Fibroblast of lung (primary cell): ENCODE results near the gene CLCF1. TPM values are rescaled to one million over a fixed set of nuclear protein-coding genes. Genes with fewer than 3 reads are reported as not detected.

Experiments used
- DNase-seq, 2 donors: peaks; one replicate each; pipeline versions ENCODE4 v3.0.0 to v3.0.0-alpha.2; 2010; ENCODE audit warnings: low read depth in 2 of 2
- H2AFZ ChIP-seq: 2 replicates; pipeline ENCODE4 v1.5.1; 2012; ENCODE audit warnings: low read length, control low read depth, inconsistent platforms
- H3K27ac ChIP-seq: 2 replicates; pipeline ENCODE4 v1.5.1; 2011; ENCODE audit warnings: low read length, control low read depth; ENCODE audit not compliant: insufficient read depth
- H3K27me3 ChIP-seq: 2 replicates; pipeline ENCODE4 v1.5.1; 2011; ENCODE audit warnings: mild to moderate bottlenecking, low read length; ENCODE audit not compliant: control insufficient read depth, insufficient read depth
- H3K36me3 ChIP-seq: 2 replicates; pipeline ENCODE4 v1.5.1; 2011; ENCODE audit warnings: low read length; ENCODE audit not compliant: control insufficient read depth, insufficient read depth
- H3K4me1 ChIP-seq: 2 replicates; pipeline ENCODE4 v1.5.1; 2011; ENCODE audit warnings: low read length; ENCODE audit not compliant: control insufficient read depth, insufficient read depth; ENCODE audit errors: extremely low read depth
- H3K4me2 ChIP-seq: 2 replicates; pipeline ENCODE4 v1.5.1; 2011; ENCODE audit warnings: low read length, control low read depth; ENCODE audit not compliant: insufficient read depth; ENCODE audit errors: extremely low read depth
- H3K4me3 ChIP-seq, 4 experiments: fragments of 200-600 bp in 1 of 4; sonication (generic) in 1 of 4; replicated peaks in 1 of 4; 2 replicates each; pipeline ENCODE4 v1.5.1; 2011 to 2016; ENCODE audit warnings: low read length in 4 of 4, low read depth in 3 of 4, mild to moderate bottlenecking in 3 of 4, control low read depth in 2 of 4, inconsistent platforms in 1 of 4, mixed read lengths in 1 of 4; ENCODE audit not compliant: insufficient read depth in 1 of 4; ENCODE audit errors: control extremely low read depth in 1 of 4
- H3K79me2 ChIP-seq: 2 replicates; pipeline ENCODE4 v1.5.1; 2012; ENCODE audit warnings: mild to moderate bottlenecking, low read length, inconsistent platforms; ENCODE audit not compliant: control insufficient read depth, insufficient read depth
- H3K9ac ChIP-seq: 2 replicates; pipeline ENCODE4 v1.5.1; 2011; ENCODE audit warnings: mild to moderate bottlenecking, low read length, control low read depth; ENCODE audit not compliant: insufficient read depth
- H3K9me3 ChIP-seq: 2 replicates; pipeline ENCODE4 v1.5.1; 2012; ENCODE audit warnings: low read depth, low read length; ENCODE audit not compliant: control insufficient read depth, insufficient read depth
- H4K20me1 ChIP-seq: 2 replicates; pipeline ENCODE4 v1.5.1; 2011; ENCODE audit warnings: low read length; ENCODE audit not compliant: control insufficient read depth, insufficient read depth; ENCODE audit errors: extremely low read depth
- EZH2 ChIP-seq: IDR thresholded peaks from 2 replicates; pipeline ENCODE4 v1.5.1; 2012; ENCODE audit warnings: low read length, control low read depth, mild to moderate bottlenecking; ENCODE audit errors: missing control alignments
- polyA plus RNA-seq, 2 donors: library from polyadenylated mRNA; depleted of rRNA in 1 of 2; stranded (reverse) in 1 of 2; unstranded in 1 of 2; fragments of >200 nt; gene quantifications; 2 replicates each; pipeline ENCODE4 v1.2.1, GENCODE V29; 2011 to 2012; ENCODE audit warnings: missing spikeins in 1 of 2
- total RNA-seq: library from RNA; depleted of rRNA; stranded (reverse); fragments of >200 nt; gene quantifications from 2 replicates; pipeline ENCODE4 v1.2.1, GENCODE V29; 2014
- TF ChIP-seq, protein P1 (sequence below), 2 donors: IDR thresholded peaks in 1 of 2; conservative IDR thresholded peaks in 1 of 2; 1 replicate in 1 of 2; 2 replicates in 1 of 2; pipeline ENCODE4 v1.5.1; 2011 to 2012; ENCODE audit warnings: low read length in 2 of 2, control low read depth in 1 of 2, inconsistent platforms in 1 of 2, low read depth in 1 of 2, mild to moderate bottlenecking in 1 of 2

The CLCF1 gene
- total and polyA plus RNA-seq, 2 donors (not counting 1 experiment from before 2014, with no cell fraction given): 2.3 to 6.0 TPM

DNA sequence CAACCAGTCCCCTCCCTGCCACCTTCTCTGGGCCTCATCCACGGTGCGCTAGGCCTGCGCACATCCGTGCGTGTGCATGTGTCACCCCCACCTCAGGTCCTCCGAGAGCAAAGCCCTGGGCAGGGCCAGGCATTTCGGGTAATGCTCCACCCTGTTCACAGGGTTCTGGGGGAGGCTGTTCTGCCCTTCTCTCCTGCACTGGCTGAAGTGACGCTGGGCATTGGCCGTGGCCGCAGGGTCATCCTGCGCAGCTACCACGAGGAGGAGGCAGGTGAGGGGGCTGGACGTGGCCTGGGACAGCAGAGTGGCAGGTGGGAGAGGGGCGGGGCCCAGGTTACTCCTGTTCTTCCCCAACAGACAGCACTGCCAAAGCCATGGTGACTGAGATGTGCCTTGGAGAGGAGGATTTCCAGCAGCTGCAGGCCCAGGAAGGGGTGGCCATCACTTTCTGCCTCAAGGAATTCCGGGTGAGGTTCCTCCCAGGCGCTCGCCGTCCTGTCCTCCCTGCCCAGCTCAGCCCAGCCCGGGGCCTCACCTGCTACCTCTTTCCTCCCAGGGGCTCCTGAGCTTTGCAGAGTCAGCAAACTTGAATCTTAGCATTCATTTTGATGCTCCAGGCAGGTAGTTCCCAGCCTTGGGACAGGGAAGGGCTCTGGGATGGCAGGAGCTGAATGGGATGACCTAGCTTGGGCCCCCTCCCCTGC, 22.3 kb upstream of the CLCF1 start:
- Histone ChIP-seq H3K27me3 (no peaks in the 10 kb centered on the region), H3K4me1 (peaks cover 6% of the 10 kb centered on the region), H3K36me3 (peaks cover 21% of the 10 kb centered on the region), H3K4me2 (no peak overlapping the region), H3K27ac (no peak overlapping the region), H3K9ac (no peak overlapping the region), H3K4me3 (no peak overlapping the region), H2AFZ (no peak overlapping the region), H3K79me2 (peaks cover 22% of the 10 kb centered on the region), H4K20me1 (no peaks in the 10 kb centered on the region), H3K9me3 (no peaks in the 10 kb centered on the region)
- DNase-seq: no peak
- TF ChIP-seq, protein P1, sequence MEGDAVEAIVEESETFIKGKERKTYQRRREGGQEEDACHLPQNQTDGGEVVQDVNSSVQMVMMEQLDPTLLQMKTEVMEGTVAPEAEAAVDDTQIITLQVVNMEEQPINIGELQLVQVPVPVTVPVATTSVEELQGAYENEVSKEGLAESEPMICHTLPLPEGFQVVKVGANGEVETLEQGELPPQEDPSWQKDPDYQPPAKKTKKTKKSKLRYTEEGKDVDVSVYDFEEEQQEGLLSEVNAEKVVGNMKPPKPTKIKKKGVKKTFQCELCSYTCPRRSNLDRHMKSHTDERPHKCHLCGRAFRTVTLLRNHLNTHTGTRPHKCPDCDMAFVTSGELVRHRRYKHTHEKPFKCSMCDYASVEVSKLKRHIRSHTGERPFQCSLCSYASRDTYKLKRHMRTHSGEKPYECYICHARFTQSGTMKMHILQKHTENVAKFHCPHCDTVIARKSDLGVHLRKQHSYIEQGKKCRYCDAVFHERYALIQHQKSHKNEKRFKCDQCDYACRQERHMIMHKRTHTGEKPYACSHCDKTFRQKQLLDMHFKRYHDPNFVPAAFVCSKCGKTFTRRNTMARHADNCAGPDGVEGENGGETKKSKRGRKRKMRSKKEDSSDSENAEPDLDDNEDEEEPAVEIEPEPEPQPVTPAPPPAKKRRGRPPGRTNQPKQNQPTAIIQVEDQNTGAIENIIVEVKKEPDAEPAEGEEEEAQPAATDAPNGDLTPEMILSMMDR (conservative IDR thresholded peaks at IDR 0.05 in 1 of 2, IDR thresholded peaks at IDR 0.05 in 1 of 2; ENCODE audit: low read depth in 1 of 2, low read length in 2 of 2): no peak
- no peak for TF ChIP-seq EZH2

DNA sequence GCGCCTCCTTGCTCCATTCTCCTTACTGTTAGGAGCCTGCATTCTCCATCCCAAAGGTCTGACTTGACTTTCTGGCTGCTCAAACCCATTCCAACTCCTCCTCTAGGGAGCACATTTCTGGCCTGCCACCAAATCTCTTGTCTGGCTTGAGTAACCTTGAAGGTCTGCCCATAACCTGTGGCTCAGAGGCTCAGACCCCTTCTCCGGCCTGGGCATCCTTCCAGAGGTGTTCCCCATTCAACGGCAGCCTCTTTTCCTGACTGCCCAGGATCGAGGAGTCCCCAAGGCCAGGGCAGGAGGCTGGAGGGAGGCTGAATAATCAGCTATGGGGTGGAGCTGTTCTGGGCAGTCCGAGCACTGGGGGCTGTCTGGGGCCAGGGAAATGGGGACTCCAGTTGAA, 20.6 kb upstream of the CLCF1 start:
- DNase-seq: no peak
- H3K36me3 ChIP-seq: peaks cover 16% of the 10 kb centered on the region
- no peak overlapping the region for H3K9ac ChIP-seq
- no peaks in the 10 kb centered on the region for H3K27me3 ChIP-seq
- no peak for TF ChIP-seq EZH2
- TF ChIP-seq, protein P1 (conservative IDR thresholded peaks at IDR 0.05 in 1 of 2, IDR thresholded peaks at IDR 0.05 in 1 of 2; ENCODE audit: low read depth in 1 of 2, low read length in 2 of 2): no peak
- no peaks in the 10 kb centered on the region for H3K9me3 ChIP-seq
- no peaks in the 10 kb centered on the region for H3K4me1 ChIP-seq
- H3K4me2 ChIP-seq: no peak overlapping the region
- H3K79me2 ChIP-seq: peaks cover 7% of the 10 kb centered on the region
- H4K20me1 ChIP-seq: no peaks in the 10 kb centered on the region
- no peak overlapping the region for H3K27ac ChIP-seq
- no peak overlapping the region for H3K4me3 ChIP-seq
- H2AFZ ChIP-seq: no peak overlapping the region

DNA sequence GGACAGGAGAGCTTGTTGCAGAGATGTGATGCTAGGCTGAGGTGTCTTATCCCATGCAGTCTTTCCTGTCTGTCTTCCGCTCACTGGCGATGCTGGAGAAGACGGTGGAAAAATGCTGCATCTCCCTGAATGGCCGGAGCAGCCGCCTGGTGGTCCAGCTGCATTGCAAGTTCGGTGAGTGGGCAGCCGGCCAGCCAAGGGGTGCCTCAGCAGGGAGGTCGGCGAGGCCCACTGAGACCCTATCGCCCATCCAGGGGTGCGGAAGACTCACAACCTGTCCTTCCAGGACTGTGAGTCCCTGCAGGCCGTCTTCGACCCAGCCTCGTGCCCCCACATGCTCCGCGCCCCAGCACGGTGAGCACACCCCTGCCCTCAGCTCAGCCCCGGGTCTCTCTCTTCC, 20.0 kb upstream of the CLCF1 start:
- H3K79me2 ChIP-seq: peaks cover 4% of the 10 kb centered on the region
- H3K27me3 ChIP-seq: no peaks in the 10 kb centered on the region
- no peaks in the 10 kb centered on the region for H3K4me1 ChIP-seq
- H3K4me2 ChIP-seq: no peak overlapping the region
- H3K9ac ChIP-seq: no peak overlapping the region
- no peak for DNase-seq
- H4K20me1 ChIP-seq: no peaks in the 10 kb centered on the region
- H3K27ac ChIP-seq: no peak overlapping the region
- no peaks in the 10 kb centered on the region for H3K9me3 ChIP-seq
- H3K4me3 ChIP-seq: no peak overlapping the region
- H2AFZ ChIP-seq: no peak overlapping the region
- TF ChIP-seq, protein P1 (conservative IDR thresholded peaks at IDR 0.05 in 1 of 2, IDR thresholded peaks at IDR 0.05 in 1 of 2; ENCODE audit: low read depth in 1 of 2, low read length in 2 of 2): no peak
- no peak for TF ChIP-seq EZH2
- peaks cover 11% of the 10 kb centered on the region for H3K36me3 ChIP-seq
